Activated CD4-positive, alpha-beta T cell treated with anti-CD3 and anti-CD28 coated beads for 48 hours (primary cell): ENCODE data around the gene CTSD.

Experiments used
- DNase-seq: peaks from one replicate; pipeline ENCODE4 v3.0.0-alpha.2; 2020

The CTSD gene

GRCh38 chr11:1742869-1743584, 20.7 kb downstream of the CTSD start:
- no peak for DNase-seq

- no peak for DNase-seq
Observed at GRCh38 chr11:1742371-1742770, 21.4 kb downstream of the CTSD start.

GRCh38 chr11:1741741-1742140, 22.0 kb downstream of the CTSD start:
- no peak for DNase-seq

GRCh38 chr11:1740786-1741530, 22.8 kb downstream of the CTSD start:
- DNase-seq: no peak

DNA sequence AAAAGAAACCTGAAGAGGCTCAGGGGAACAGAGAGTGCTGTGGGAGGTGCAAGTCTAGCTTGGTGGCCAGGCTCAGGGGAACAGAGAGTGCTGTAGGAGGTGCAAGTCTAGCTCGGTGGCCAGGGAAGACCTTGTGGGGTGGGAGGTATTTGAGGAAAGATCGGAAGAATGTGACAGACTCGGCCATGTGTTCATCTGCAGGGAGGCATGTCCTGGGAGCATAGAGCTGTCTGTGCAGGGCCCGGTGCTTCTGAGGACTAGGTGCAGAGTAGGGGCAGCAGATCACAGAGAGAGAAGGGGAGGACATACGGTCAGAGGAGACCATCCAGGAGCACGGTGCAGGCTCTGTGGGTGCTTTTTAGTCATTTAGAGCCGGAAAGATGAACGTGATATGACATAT, 24.2 kb downstream of the CTSD start:
- no peak for DNase-seq

GRCh38 chr11:1738380-1738779, 25.3 kb downstream of the CTSD start:
- DNase-seq: no peak

DNA sequence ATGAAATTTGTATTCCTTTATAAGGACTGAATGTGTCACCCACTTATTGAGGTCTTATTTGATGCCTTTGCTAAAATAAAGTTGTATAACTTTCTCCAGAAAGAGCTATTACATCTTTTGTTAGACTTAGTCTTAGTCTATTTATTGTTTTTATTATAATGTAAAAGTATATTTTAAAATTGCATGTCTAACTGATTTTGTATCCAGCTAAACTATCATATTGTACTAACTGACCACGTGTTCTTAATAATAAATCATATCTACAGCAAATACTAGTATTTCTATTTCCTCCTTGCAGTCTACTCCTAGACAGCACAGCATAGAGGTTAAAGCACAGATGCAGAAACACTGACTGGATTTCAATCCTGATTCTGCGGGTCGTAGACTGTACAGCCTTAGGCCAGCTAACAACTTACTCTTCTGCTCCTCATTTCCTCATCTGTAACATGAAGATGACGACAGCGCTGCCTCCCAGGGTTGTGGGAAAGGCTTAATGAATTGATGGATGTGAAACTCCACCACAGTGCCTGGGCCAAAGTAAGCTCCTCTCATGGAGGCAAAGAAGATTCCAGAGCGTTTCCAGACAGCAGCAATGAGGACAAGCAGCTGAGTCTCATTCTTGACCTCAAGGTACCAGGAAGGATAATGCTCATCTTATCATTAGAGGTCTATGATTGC, 26.5 kb downstream of the CTSD start:
- no peak for DNase-seq

- DNase-seq: no peak
Observed at GRCh38 chr11:1736447-1736992, 27.2 kb downstream of the CTSD start.

DNA sequence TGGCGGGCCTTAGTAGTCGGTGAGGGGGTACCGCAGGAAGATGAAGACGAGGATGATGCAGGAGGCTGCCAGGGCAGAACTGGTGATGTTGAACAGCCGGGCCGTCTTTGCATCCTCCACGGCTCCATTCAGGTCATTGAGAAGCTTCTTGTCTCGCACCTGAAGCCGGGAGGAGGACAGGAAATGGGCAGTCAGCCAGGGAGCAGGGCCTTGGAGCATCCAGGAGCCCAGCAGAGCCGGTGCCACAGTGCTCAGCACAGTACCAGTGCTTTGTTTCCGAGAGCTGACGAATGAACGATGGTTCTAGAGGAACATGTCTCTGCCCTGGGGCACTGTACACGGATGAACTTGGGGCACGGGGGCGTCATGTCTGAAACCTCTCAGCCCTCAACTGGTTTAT, 28.5 kb downstream of the CTSD start:
- DNase-seq: no peak

DNA sequence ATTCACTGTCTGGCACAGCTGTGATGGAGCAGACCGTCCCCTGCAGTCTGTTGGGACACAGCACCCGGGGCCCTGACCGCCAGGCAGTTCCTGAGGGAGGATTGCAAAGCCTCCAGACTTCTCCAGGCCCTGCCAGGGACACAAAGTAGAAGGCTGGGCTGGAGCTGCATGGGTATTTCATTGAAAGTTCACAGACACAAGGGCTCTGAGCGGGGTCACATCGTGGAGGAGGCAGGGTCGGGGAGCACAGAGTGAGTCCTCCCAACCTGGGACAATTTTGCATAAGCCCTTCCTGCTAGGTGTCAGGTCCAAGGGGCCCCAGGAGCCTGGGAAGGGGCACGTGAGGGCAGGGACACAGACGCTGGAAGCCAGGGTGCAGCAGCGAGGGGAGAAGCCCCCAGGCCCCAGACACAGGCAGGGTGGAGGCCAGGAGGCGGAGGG, 29.1 kb downstream of the CTSD start:
- no peak for DNase-seq

- no peak for DNase-seq
Observed at GRCh38 chr11:1733716-1734640, 29.7 kb downstream of the CTSD start.

DNA sequence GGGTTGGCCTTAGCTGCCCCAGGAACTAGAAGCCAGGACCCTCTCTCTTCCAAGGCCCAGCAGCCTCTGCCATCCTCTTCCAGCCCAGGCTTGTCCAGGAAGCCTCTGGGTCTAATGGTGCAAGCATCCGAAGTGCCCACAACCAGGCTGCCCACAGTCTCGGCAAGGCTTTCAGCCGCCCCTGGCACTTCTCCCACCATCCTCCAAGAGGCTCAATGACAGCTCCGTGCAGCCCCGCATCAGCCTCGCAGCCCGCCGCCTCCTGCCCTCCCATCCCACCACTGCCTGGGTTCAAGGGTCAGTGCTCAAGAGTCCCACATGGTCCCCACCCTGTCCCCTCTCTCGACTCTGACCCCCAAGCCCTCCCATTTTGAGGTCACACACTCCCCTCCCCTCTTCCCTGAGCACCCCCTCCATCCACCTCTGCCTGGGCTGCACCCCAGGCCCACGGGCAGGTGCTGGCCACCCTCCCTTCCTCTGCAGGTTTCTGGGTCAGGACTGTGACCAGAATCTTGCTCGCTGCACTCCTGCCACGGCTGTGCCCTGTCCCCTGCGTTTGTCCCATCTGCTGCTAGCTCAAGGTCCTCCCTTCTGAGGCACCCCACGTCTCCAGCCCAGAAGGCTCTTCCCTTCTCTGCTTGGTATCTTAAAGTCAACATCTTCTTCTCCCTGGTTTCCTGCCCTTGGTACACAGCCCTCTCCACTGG, 30.6 kb downstream of the CTSD start:
- DNase-seq: no peak

- no peak for DNase-seq
Observed at GRCh38 chr11:1732418-1733008, 31.2 kb downstream of the CTSD start.

DNA sequence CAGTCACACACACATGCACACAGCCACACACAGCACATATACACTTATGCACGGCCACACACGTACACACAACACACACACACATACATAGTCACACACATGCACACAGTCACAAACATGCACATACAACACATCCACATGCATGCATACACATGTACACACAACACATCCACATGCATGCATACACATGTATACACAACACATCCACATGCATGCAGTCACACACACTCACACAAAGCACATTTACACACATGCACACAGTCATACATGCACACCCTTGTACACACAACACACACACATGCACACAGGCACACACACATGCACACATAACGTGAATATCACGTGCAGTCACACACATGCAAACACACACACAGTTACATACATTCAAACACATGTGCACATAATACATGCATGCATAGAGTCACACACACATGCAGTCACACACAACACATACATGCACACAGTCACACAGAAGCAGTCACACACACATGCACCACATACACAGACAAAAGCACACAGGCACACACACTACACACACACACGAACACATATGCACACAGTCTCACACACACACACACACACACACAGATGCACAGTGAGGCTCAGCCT, 32.2 kb downstream of the CTSD start:
- no peak for DNase-seq

DNA sequence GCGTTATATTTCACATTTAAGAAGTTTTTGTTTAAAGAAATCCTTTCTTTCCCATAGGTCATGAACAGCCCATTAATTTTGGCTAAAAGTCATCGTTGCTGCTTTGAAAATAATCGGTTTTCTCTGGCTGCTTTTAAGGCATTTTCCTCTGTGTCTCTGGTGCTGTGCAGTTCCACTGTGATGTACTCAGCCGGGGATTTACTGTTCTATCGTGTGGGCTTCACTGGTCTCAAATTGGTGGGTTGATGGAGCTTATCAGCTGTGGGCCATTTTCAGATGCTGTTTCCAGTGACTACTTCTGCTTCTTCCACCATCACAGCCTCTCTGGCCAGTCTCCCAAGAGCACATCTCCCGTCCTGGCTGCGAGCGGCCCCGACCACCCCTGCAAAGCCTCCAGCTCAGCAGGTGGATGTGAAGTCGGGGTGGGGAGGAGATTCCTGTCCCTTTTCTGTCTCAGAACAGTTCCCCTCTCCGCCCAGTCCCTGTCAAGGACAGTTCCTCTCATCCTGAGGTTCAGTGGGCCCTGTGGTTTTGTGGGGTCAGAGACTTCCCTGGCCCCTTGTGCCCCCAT, 33.6 kb downstream of the CTSD start:
- no peak for DNase-seq

- DNase-seq: no peak
Observed at GRCh38 chr11:1729692-1730011, 34.1 kb downstream of the CTSD start.

DNA sequence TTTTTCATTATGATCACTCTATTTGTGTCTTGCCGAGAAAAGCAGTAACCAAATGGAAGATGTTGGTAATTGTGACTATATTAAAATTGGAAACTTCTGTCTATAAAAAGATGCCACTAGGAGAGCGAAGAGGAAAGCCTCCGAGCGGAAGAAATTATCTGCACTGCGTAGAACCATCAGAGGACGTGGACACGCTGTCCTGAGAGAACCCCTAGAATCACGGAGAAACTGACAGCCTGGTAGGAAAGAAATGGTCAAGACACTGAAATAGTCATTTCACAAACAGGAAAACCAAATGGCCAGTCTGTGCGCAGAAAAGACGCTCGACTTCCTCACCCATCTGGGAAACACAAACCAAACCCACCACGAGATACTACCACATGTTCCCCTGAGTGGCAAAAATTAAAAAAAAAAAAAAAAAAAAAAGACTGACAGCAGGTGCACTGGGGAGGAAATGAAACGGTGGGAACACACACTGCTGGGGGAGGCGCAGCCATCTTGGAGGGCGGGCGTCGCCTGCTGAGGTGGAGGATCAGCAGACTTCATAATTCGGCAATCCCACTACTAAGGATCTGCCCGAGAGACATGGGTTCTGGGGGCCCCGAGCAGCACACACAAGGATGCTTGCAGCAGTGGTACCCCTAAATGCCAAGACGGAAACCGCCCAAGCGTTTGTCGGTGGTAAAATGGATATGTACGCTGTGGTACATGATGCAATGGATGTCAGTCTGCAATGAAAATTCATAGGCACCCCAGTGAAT, 34.6 kb downstream of the CTSD start:
- DNase-seq: no peak

- DNase-seq: no peak
Observed at GRCh38 chr11:1728301-1728700, 35.4 kb downstream of the CTSD start.

GRCh38 chr11:1727861-1728260, 35.9 kb downstream of the CTSD start:
- DNase-seq: no peak

- DNase-seq: no peak
Observed at GRCh38 chr11:1727096-1727690, 36.5 kb downstream of the CTSD start.
